HG03439 (cell line): ENCODE measurements around the gene NLGN3.

Source experiments
- ATAC-seq: cut with Tn5 transposase; IDR thresholded peaks from one replicate; pipeline ENCODE4 v1.9.1; 2021; ENCODE audit warnings: mild to moderate bottlenecking, moderate library complexity; ENCODE audit not compliant: unreplicated experiment

The NLGN3 gene

GRCh38 chrX:71118032-71118984, 26.3 kb upstream of the NLGN3 start, which contains the start of gene MED12:
Gene MED12, plus strand, starts transcription at chrX:71118596. Its CDS starts 159 bp downstream, at chrX:71118755.
- peak; percentile 93 for ATAC-seq

- peak; percentile 19 for ATAC-seq
These were observed 25.6 kb upstream of the NLGN3 start for GRCh38 chrX:71118985-71119535.

- ATAC-seq: no peak
These were observed 16.3 kb upstream of the NLGN3 start for GRCh38 chrX:71128166-71128833.

GRCh38 chrX:71128915-71129765, 15.5 kb upstream of the NLGN3 start:
- peak; percentile 58 for ATAC-seq

GRCh38 chrX:71131510-71131909, 13.1 kb upstream of the NLGN3 start:
- no peak for ATAC-seq

GRCh38 chrX:71140440-71140839, 4.2 kb upstream of the NLGN3 start:
- no peak for ATAC-seq

GRCh38 chrX:71143508-71143907, 1.1 kb upstream of the NLGN3 start:
- ATAC-seq: no peak

GRCh38 chrX:71147496-71148277, 3.0 kb downstream of the NLGN3 start:
- ATAC-seq: no peak

- ATAC-seq: no peak
These were observed 3.6 kb downstream of the NLGN3 start for GRCh38 chrX:71148278-71148663.

- no peak for ATAC-seq
These were observed 6.7 kb downstream of the NLGN3 start for GRCh38 chrX:71151366-71151765.

- no peak for ATAC-seq
These were observed 9.6 kb downstream of the NLGN3 start for GRCh38 chrX:71154196-71154595.

GRCh38 chrX:71154641-71155040, 10.0 kb downstream of the NLGN3 start:
- no peak for ATAC-seq

GRCh38 chrX:71158603-71159002, 14.0 kb downstream of the NLGN3 start:
- ATAC-seq: no peak

- no peak for ATAC-seq
These were observed 14.7 kb downstream of the NLGN3 start for GRCh38 chrX:71159335-71159734.

GRCh38 chrX:71160475-71160874, 15.8 kb downstream of the NLGN3 start:
- no peak for ATAC-seq

GRCh38 chrX:71162981-71163380, 18.3 kb downstream of the NLGN3 start:
- ATAC-seq: no peak

- no peak for ATAC-seq
These were observed 19.4 kb downstream of the NLGN3 start for GRCh38 chrX:71164071-71164470.

GRCh38 chrX:71166461-71166860, 21.8 kb downstream of the NLGN3 start:
- no peak for ATAC-seq

GRCh38 chrX:71167031-71167781, 22.6 kb downstream of the NLGN3 start:
- ATAC-seq: no peak
